IMR-90 (cell line): ENCODE data around the gene RASGRP1. TPM values are rescaled to one million over a fixed set of nuclear protein-coding genes. Genes with fewer than 3 reads are reported as not detected.

ENCODE experiments used
- ATAC-seq: fragments of 200-7000 bp; cut with Tn5 transposase; 2 replicates; pipeline ENCODE4 v1.9.1; 2020; ENCODE audit warnings: low read depth, mild to moderate bottlenecking, moderate library complexity
- BruUV-seq: library from RNA; stranded (reverse); fragments of 400-500 nt; replicated peaks from 2 replicates; lab custom pipeline; 2021; lab: Mats Ljungman, UMichigan
- CTCF ChIA-PET: fragments of 300-600 bp; formaldehyde crosslinking; extraction: SDS; loops from one replicate; lab custom pipeline; 2021; ENCODE audit warnings: antibody characterized with exemption; lab: Yijun Ruan, JAX
- POLR2A ChIA-PET: fragments of 300-600 bp; sonication (Branson Sonifier 250); formaldehyde crosslinking; loops from one replicate; lab custom pipeline; 2022; ENCODE audit warnings: antibody characterized with exemption; ENCODE audit not compliant: unreplicated experiment; lab: Charles Lee
- DNase-seq: peaks from one replicate; pipeline ENCODE4 v3.0.0; 2013
- H2AFZ ChIP-seq: replicated peaks from 2 replicates; pipeline ENCODE3; 2013; ENCODE audit warnings: low read length, mild to moderate bottlenecking; ENCODE audit not compliant: poor library complexity
- H2AK5ac ChIP-seq: 2 replicates; pipeline ENCODE4 v1.6.1; 2013; ENCODE audit warnings: low read depth, low read length, inconsistent platforms
- H2AK9ac ChIP-seq: replicated peaks from 2 replicates; pipeline ENCODE3; 2013; ENCODE audit warnings: mild to moderate bottlenecking, low read depth, low read length, moderate library complexity; ENCODE audit not compliant: poor library complexity
- H2BK120ac ChIP-seq: 2 replicates; pipeline ENCODE4 v1.6.1; 2013; ENCODE audit warnings: low read depth, low read length, inconsistent platforms
- H2BK15ac ChIP-seq: 3 replicates; pipeline ENCODE4 v1.6.1; 2013; ENCODE audit warnings: low read depth, low read length, inconsistent platforms
- H2BK20ac ChIP-seq: 2 replicates; pipeline ENCODE4 v1.6.1; 2013; ENCODE audit warnings: low read depth, mild to moderate bottlenecking, inconsistent platforms, low read length, moderate library complexity
- H2BK5ac ChIP-seq: 2 replicates; pipeline ENCODE4 v1.6.1; 2013; ENCODE audit warnings: mild to moderate bottlenecking, low read depth, low read length, inconsistent platforms; ENCODE audit not compliant: poor library complexity, severe bottlenecking
- H3K14ac ChIP-seq: replicated peaks from 2 replicates; pipeline ENCODE4 v1.6.1; 2013; ENCODE audit warnings: low read depth, low read length, inconsistent platforms
- H3K18ac ChIP-seq: 2 replicates; pipeline ENCODE4 v1.6.1; 2013; ENCODE audit warnings: low read depth, low read length, control low read depth
- H3K23ac ChIP-seq: 2 replicates; pipeline ENCODE4 v1.6.1; 2013; ENCODE audit warnings: low read depth, low read length, inconsistent platforms
- H3K27ac ChIP-seq: 2 replicates; pipeline ENCODE4 v1.5.1; 2013; ENCODE audit warnings: mild to moderate bottlenecking, control low read depth, low read length; ENCODE audit not compliant: insufficient read depth
- H3K27me3 ChIP-seq: 2 replicates; pipeline ENCODE4 v1.6.1; 2013; ENCODE audit warnings: low read length; ENCODE audit not compliant: control insufficient read depth, insufficient read depth
- H3K36me3 ChIP-seq: 2 replicates; pipeline ENCODE4 v1.6.1; 2013; ENCODE audit warnings: low read length, mixed read lengths; ENCODE audit not compliant: control insufficient read depth, insufficient read depth
- H3K4ac ChIP-seq: 2 replicates; pipeline ENCODE4 v1.6.1; 2013; ENCODE audit warnings: low read depth, low read length, inconsistent platforms
- H3K4me1 ChIP-seq: 2 replicates; pipeline ENCODE4 v1.6.1; 2013; ENCODE audit warnings: low read length, mixed read lengths; ENCODE audit not compliant: control insufficient read depth, insufficient read depth
- H3K4me2 ChIP-seq: 2 replicates; pipeline ENCODE4 v1.6.1; 2013; ENCODE audit warnings: low read depth, mild to moderate bottlenecking, control low read depth, low read length, moderate library complexity
- H3K4me3 ChIP-seq: 2 replicates; pipeline ENCODE4 v1.5.1; 2013; ENCODE audit warnings: low read depth, mild to moderate bottlenecking, control low read depth, low read length, moderate library complexity; ENCODE audit not compliant: insufficient read depth
- H3K56ac ChIP-seq: 2 replicates; pipeline ENCODE4 v1.6.1; 2013; ENCODE audit warnings: low read length, inconsistent platforms; ENCODE audit not compliant: insufficient read depth; ENCODE audit errors: extremely low read depth
- H3K79me1 ChIP-seq, 2 experiments: 2 replicates each; pipeline ENCODE4 v1.6.1; 2013; ENCODE audit warnings: low read length in 2 of 2, inconsistent platforms in 1 of 2, low read depth in 1 of 2
- H3K9ac ChIP-seq: 2 replicates; pipeline ENCODE4 v1.6.1; 2013; ENCODE audit warnings: low read depth, low read length, control low read depth
- H3K9me1 ChIP-seq: 2 replicates; pipeline ENCODE4 v1.6.1; 2013; ENCODE audit warnings: low read length, inconsistent platforms; ENCODE audit not compliant: insufficient read depth
- H3K9me3 ChIP-seq: 2 replicates; pipeline ENCODE4 v1.6.1; 2013; ENCODE audit warnings: low read length; ENCODE audit not compliant: control insufficient read depth, insufficient read depth
- H4K20me1 ChIP-seq: 2 replicates; pipeline ENCODE4 v1.6.1; 2013; ENCODE audit warnings: low read length, inconsistent platforms; ENCODE audit not compliant: insufficient read depth
- H4K5ac ChIP-seq: 2 replicates; pipeline ENCODE4 v1.6.1; 2013; ENCODE audit warnings: mild to moderate bottlenecking, low read depth, low read length, control low read depth
- H4K8ac ChIP-seq, 2 experiments: 2 replicates each; pipeline ENCODE4 v1.6.1; 2013; ENCODE audit warnings: low read depth in 2 of 2, low read length in 2 of 2, control low read depth in 1 of 2, inconsistent platforms in 1 of 2
- H4K91ac ChIP-seq: 2 replicates; pipeline ENCODE4 v1.6.1; 2013; ENCODE audit warnings: low read depth, low read length, inconsistent platforms; ENCODE audit not compliant: insufficient read depth
- BHLHE40 ChIP-seq: fragments of 150-350 bp; IDR thresholded peaks from 2 replicates; pipeline ENCODE4 v1.6.1; 2016; ENCODE audit warnings: mild to moderate bottlenecking, low read depth, low read length
- CHD1 ChIP-seq: IDR thresholded peaks from 2 replicates; pipeline ENCODE4 v1.6.1; 2012; ENCODE audit warnings: low read depth, low read length, improper control_type of control experiment
- CTCF ChIP-seq: conservative IDR thresholded peaks from 2 replicates; pipeline ENCODE4 v1.5.1; 2012; ENCODE audit warnings: mild to moderate bottlenecking, low read depth, low read length, improper control_type of control experiment
- MAZ ChIP-seq: IDR thresholded peaks from 2 replicates; pipeline ENCODE4 v1.6.1; 2012; ENCODE audit warnings: low read depth, mild to moderate bottlenecking, low read length, improper control_type of control experiment, moderate library complexity, borderline replicate concordance
- RAD21 ChIP-seq: IDR thresholded peaks from 2 replicates; pipeline ENCODE4 v1.6.1; 2012; ENCODE audit warnings: low read length, improper control_type of control experiment
- SMC3 ChIP-seq: fragments of 150-350 bp; IDR thresholded peaks from 2 replicates; pipeline ENCODE4 v1.6.1; 2016; ENCODE audit warnings: low read depth, mild to moderate bottlenecking, antibody characterized with exemption, low read length, moderate library complexity
- USF2 ChIP-seq: fragments of 150-350 bp; IDR thresholded peaks from 2 replicates; pipeline ENCODE4 v1.6.1; 2017; ENCODE audit warnings: mild to moderate bottlenecking, antibody characterized with exemption, low read length, low read depth
- WGBS, 2 experiments: methylation state at CpG; one replicate each; pipeline versions ENCODE4 v1.1.5 to v1.1.7; 2013; ENCODE audit warnings: missing lambda C conversion rate in 2 of 2; ENCODE audit not compliant: insufficient read length in 1 of 2; ENCODE audit errors: extremely low coverage in 2 of 2; 5-methylcytosine and 5-hydroxymethylcytosine counted together
- dilution Hi-C: fragments of 300-500 bp; cut with HindIII; formaldehyde crosslinking; loops from one replicate; pipeline ENCODE4 v1.14.3; 2018; ENCODE audit warnings: low sequenced_read_pairs; ENCODE audit not compliant: unreplicated experiment
- in situ Hi-C: fragments of 300-500 bp; cut with MboI; formaldehyde crosslinking; loops from 3 replicates; pipeline ENCODE4 v1.14.3; 2019; ENCODE audit warnings: low sequenced_read_pairs, inconsistent platforms, mixed read lengths
- intact Hi-C: fragments of 100-400 bp; cut with micrococcal nuclease; formaldehyde crosslinking; loops from 2 replicates; pipeline ENCODE4 v1.10.0; 2022
- polyA plus RNA-seq, 3 experiments: library from polyadenylated mRNA; depleted of rRNA; stranded (reverse); fragments of >200 nt; gene quantifications; 2 replicates each; pipeline ENCODE4 v1.2.3, GENCODE V29; 2012; ENCODE audit warnings: low replicate concordance in 1 of 3
- total RNA-seq: library from RNA; depleted of rRNA; stranded (reverse); fragments of >200 nt; gene quantifications from 2 replicates; pipeline ENCODE4 v1.2.3, GENCODE V29; 2012

RASGRP1 gene
- total and polyA plus RNA-seq, 2 of the 4 experiments (the other 2 are of a cell fraction), result 1.4 to 3.2 TPM

- Histone ChIP-seq H3K4ac (no peak overlapping the region), H3K27me3 (peaks cover 25% of the 10 kb centered on the region), H3K4me1 (no peaks in the 10 kb centered on the region), H3K4me3 (no peak overlapping the region), H2AFZ (peak overlapping the region; percentile 59), H2AK5ac (no peak overlapping the region), H3K18ac (no peak overlapping the region), H2BK20ac (no peak overlapping the region), H3K23ac (no peak overlapping the region), H3K27ac (no peak overlapping the region), H3K4me2 (peak overlapping the region; percentile 66; the same call in 1 of the 2 replicates), H3K56ac (no peak overlapping the region), H3K9ac (no peak overlapping the region), H3K9me1 (no peaks in the 10 kb centered on the region), H3K14ac (no peak overlapping the region), H3K9me3 (peaks cover 4% of the 10 kb centered on the region; the same call in 1 of the 2 replicates), H2BK5ac (no peak overlapping the region), H4K8ac (no peak overlapping the region), H2AK9ac (no peak overlapping the region), H2BK120ac (no peak overlapping the region), H2BK15ac (no peak overlapping the region), H4K5ac (no peak overlapping the region), H3K36me3 (no peaks in the 10 kb centered on the region), H4K91ac (no peak overlapping the region), H3K79me1 (no peaks in the 10 kb centered on the region), H4K20me1 (no peaks in the 10 kb centered on the region)
- peak; percentile 91 for TF ChIP-seq BHLHE40
- peak; percentile 83 for TF ChIP-seq SMC3
- peak; percentile 88 for TF ChIP-seq RAD21
- no peak for TF ChIP-seq CHD1
- TF ChIP-seq CTCF, result peak; percentile 89
- TF ChIP-seq USF2, result no peak
- no peak for TF ChIP-seq MAZ
- ChIA-PET POLR2A (no interaction called here), CTCF (interaction anchor here (0.6 to 2.6 kb wide), 23 partner anchors 8 to 259 kb away, joined by 3 to 25 read pairs (median 4); partner anchors contain the start of gene SPRED1)
- BruUV-seq, result no TSS peak
- ATAC-seq (peak; percentile 96), DNase-seq (peak; percentile 62)
- intact Hi-C loops (loop anchor here (1.0 kb wide), 2 partner anchors 105 to 243 kb away; no protein-coding TSS in a partner anchor), dilution Hi-C loops (no loop called here), in situ Hi-C loops (loop anchor here (25.0 kb wide), 1 partner anchor 247 kb away; no protein-coding TSS in a partner anchor)
- 17% methylated on average over 2 of the region's 9 CpGs; no CpG with 5 or more reads in 1 of the 2 experiments for WGBS, 2 experiments
Observed at GRCh38 chr15:38440353-38441129, 124.1 kb downstream of the RASGRP1 start.
